Right lobe of liver (tissue), 6 donors: ENCODE data around the gene MEG3. TPM values are rescaled to one million over a fixed set of nuclear protein-coding genes. Genes with fewer than 3 reads are reported as not detected.

Experiments used
- ATAC-seq, 4 donors: fragments of 200-7000 bp; cut with Tn5 transposase; one replicate each; pipeline ENCODE4 v1.9.1; 2020; ENCODE audit warnings: mild to moderate bottlenecking in 4 of 4, moderate library complexity in 4 of 4
- DNase-seq, 3 donors: peaks; one replicate each; pipeline ENCODE4 v3.0.0-alpha.2; 2020
- H3K27ac ChIP-seq, 3 donors: fragments of 200-600 bp; one replicate each; pipeline ENCODE4 v1.8.0; 2022
- H3K27me3 ChIP-seq, 2 donors: fragments of 200-600 bp; one replicate each; pipeline ENCODE4 v1.8.0; 2022
- H3K36me3 ChIP-seq, 4 donors: fragments of 200-600 bp; sonication (generic) in 1 of 4; one replicate each; pipeline versions ENCODE4 v1.5.1 to v1.8.0; 2017 to 2022; ENCODE audit warnings: control low read depth in 1 of 4
- H3K4me1 ChIP-seq, 4 donors: fragments of 200-600 bp; sonication (generic) in 1 of 4; one replicate each; pipeline versions ENCODE4 v1.5.1 to v1.8.0; 2017 to 2022; ENCODE audit warnings: control low read depth in 1 of 4
- H3K4me3 ChIP-seq, 3 donors: fragments of 200-600 bp; one replicate each; pipeline ENCODE4 v1.8.0; 2022
- H3K9me3 ChIP-seq, 4 donors: fragments of 200-600 bp; sonication (generic) in 1 of 4; one replicate each; pipeline versions ENCODE4 v1.5.1 to v1.8.0; 2017 to 2022; ENCODE audit warnings: control low read depth in 1 of 4
- CTCF ChIP-seq, 4 donors: fragments of 200-600 bp in 3 of 4; fragments of 450-650 bp in 1 of 4; IDR thresholded peaks; one replicate each; pipeline versions ENCODE4 v1.5.1 to v1.8.0; 2016 to 2022; ENCODE audit warnings: antibody characterized with exemption in 4 of 4, mild to moderate bottlenecking in 2 of 4
- POLR2A ChIP-seq: fragments of 450-650 bp; IDR thresholded peaks from one replicate; pipeline ENCODE4 v1.6.1; 2017; ENCODE audit warnings: antibody characterized with exemption, mild to moderate bottlenecking
- WGBS: methylation state at CpG from one replicate; pipeline ENCODE4 v1.1.6; 2018; ENCODE audit warnings: low coverage, low lambda C conversion rate; ENCODE audit not compliant: insufficient coverage; ENCODE audit errors: missing lambda C conversion rate; 5-methylcytosine and 5-hydroxymethylcytosine counted together
- intact Hi-C, 2 donors: fragments of 100-400 bp; cut with DNase I; formaldehyde crosslinking; loops; one replicate each; pipeline versions ENCODE4 v1.11.2 to v1.14.1; 2022
- total RNA-seq, 6 experiments: library from RNA; depleted of rRNA in 2 of 6; stranded (reverse); fragments of >200 nt in 2 of 6; fragmentation: NEBNext Ultra II Directional in 3 of 6; extraction: Animal tissue kit (Norgen Biotek cat#: 25700) in 3 of 6; gene quantifications; one replicate each; pipeline versions ENCODE4 v1.1.0 to v1.2.4, GENCODE V29; 2016 to 2023
- donor health status: DM: no; HTN: yes; CAD: no.
- donor health status: DM: no; HTN: no; CAD: no.
- donor health status: DM: no; HTN: no; CAD: no.
- donor health status: DM: no; HTN: yes; CAD: no.
- donor health status: DM: no; HTN: yes; CAD: no.

MEG3 gene
- total RNA-seq, 6 experiments from 2014 or later: 5.7 to 43.7 (median 23.9) TPM

DNA sequence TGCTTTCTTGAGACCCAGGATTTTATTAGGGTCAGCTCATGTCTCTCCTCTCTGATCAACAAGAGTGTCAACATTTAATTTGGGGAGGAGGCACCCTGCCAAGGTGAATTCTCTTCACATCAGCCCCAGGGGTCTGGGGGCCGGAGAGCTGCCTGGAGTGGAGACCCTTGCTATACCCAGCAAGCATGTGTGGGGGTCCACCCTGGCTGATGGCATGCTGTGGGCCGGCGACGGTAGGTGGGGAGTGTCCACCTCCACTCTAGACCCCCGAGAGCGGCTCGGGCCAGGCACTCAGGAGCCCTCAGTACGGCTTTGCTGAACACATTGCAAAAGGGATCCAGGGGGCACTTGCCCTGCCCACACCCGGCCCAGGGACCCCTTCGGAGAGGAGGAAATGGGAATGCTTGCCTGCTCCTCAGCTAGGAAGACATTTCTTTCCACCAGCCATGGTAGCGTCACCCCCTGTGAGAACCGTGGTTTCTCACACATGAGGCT lies 10.4 kb downstream of the MEG3 start:
- TF ChIP-seq POLR2A (no peak), CTCF (IDR thresholded peaks at IDR 0.05) (no peak)
- WGBS: 74% methylated on average over 2 of the region's 12 CpGs
- DNase-seq: no peak

GRCh38 chr14:100836941-100837804 lies 11.3 kb downstream of the MEG3 start:
- peak in 1 of 3 donors; percentile 27 for DNase-seq
- intact Hi-C loops: no loop called here
- Histone ChIP-seq H3K27ac (no peak overlapping the region), H3K9me3 (no peaks in the 10 kb centered on the region), H3K4me1 (no peaks in the 10 kb centered on the region), H3K36me3 (no peaks in the 10 kb centered on the region), H3K27me3 (no peaks in the 10 kb centered on the region), H3K4me3 (no peak overlapping the region)
- WGBS: 68% methylated on average over 12 of the region's 26 CpGs
- TF ChIP-seq CTCF (IDR thresholded peaks at IDR 0.05) (no peak), POLR2A (no peak)
- no peak for ATAC-seq

More for the DNA sequence above, 10.4 kb downstream of the MEG3 start:
- ATAC-seq: no peak
- Histone ChIP-seq H3K4me3 (no peak overlapping the region), H3K27me3 (no peaks in the 10 kb centered on the region), H3K4me1 (no peaks in the 10 kb centered on the region), H3K27ac (no peak overlapping the region), H3K9me3 (no peaks in the 10 kb centered on the region), H3K36me3 (no peaks in the 10 kb centered on the region)
- intact Hi-C loops: no loop called here

- TF ChIP-seq POLR2A: no peak
- no peak for TF ChIP-seq CTCF (IDR thresholded peaks at IDR 0.05)
- no peaks in the 10 kb centered on the region for H3K9me3 ChIP-seq
- DNase-seq (peak in 1 of 3 donors; percentile 6), ATAC-seq (no peak)
- no peaks in the 10 kb centered on the region for H3K36me3 ChIP-seq
- no peaks in the 10 kb centered on the region for H3K27me3 ChIP-seq
- no peaks in the 10 kb centered on the region for H3K4me1 ChIP-seq
- 54% methylated on average over 7 of the region's 8 CpGs for WGBS
- intact Hi-C loops: no loop called here
- H3K4me3 ChIP-seq: no peak overlapping the region
- no peak overlapping the region for H3K27ac ChIP-seq
These were observed 12.0 kb downstream of the MEG3 start for GRCh38 chr14:100837805-100838350.

DNA sequence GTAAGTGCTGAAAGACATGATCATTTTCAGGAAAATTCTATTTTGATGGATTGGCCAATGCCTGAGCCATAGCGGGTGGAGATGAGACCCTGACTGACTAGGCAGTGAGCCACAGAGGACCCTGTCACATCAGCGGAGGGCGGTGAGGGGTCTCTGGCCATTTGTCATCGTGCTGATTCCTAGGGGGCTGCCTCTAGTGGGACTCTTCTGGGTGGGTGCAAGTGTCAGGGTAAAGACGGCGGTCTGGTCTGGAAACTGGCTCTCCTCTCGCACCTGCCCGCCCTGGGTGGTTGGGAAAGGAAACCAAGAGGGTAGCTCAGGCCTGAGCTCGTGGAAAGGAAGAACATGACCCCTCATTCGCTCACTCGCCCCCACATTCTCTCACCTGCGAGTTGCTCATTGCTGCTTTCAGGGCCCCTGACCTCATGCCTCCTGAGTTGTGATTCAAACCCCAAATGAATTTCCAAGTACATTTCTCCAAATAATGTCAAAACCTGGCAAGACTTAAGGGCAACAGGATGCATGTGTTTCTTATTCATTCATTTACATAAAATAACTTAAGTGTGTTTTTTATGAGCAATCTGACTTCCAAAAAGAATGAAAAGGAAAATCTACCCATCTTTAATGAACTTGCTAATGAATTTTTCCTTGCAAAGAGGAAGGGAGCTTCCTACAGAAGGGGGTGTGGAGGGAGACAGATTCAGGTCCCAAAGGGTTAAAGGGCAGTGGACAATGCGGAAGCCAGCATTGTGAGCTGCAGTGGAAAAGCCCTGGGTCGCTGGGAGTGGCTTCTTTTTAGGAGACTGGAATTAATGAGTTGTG lies 12.8 kb downstream of the MEG3 start:
- DNase-seq: peak in 1 of 3 donors; percentile 37
- WGBS: 58% methylated on average over 5 of the region's 14 CpGs
- no peak for ATAC-seq

More for the DNA sequence above, 12.8 kb downstream of the MEG3 start:
- no peaks in the 10 kb centered on the region for H3K36me3 ChIP-seq
- H3K27ac ChIP-seq: no peak overlapping the region
- H3K27me3 ChIP-seq: no peaks in the 10 kb centered on the region
- H3K4me3 ChIP-seq: no peak overlapping the region
- TF ChIP-seq POLR2A: no peak
- TF ChIP-seq CTCF (IDR thresholded peaks at IDR 0.05): no peak
- H3K4me1 ChIP-seq: no peaks in the 10 kb centered on the region
- intact Hi-C loops: no loop called here
- no peaks in the 10 kb centered on the region for H3K9me3 ChIP-seq
